ENCODE data around the gene ETV6. TPM values are rescaled to one million over a fixed set of nuclear protein-coding genes. Genes with fewer than 3 reads are reported as not detected.
A peak's percentile ranks its signal among the peaks of the same experiment; 100 is the strongest.

Gene ETV6
- total and polyA plus RNA-seq, 3 donors from 2014 or later, result 7.8 to 20.9 (median 16.3) TPM

DNA sequence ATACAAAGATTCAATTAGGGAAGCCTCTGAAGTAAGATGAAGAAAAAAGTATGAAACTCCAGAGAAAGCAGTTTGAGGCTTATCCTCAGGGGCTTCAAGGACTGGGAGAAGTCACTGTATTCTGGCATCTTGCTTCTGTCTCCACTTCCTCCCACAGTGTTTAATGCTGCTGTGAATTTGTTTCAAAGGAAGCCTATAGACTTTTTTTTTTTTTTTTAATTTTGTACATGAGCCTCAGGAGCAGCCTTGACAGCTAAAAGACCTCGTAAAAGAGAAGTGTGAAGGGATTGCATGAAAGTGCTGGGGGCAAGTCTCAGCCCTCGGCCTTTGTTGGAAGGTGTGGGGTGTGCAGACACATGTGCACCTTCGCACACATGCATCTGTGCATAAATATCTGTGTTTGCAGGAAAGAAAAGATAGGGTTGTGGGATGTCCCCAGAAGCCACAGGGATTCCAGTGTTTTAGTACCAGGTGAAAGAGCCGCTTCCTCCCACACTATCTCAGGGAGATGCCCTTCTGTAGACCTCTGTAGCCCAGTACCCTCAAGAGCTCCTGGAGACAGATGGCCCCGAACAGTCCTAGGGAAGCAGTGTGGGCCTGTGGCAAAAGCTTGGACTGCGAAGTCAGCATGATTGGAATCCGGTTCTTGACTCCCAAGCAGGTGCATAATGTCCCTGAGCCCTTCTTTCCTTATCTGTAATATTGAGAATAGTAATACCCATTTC is 227.8 kb downstream of the ETV6 start:
- Histone ChIP-seq H3K4me3 (no peak overlapping the region), H3K27ac (no peak overlapping the region)

DNA sequence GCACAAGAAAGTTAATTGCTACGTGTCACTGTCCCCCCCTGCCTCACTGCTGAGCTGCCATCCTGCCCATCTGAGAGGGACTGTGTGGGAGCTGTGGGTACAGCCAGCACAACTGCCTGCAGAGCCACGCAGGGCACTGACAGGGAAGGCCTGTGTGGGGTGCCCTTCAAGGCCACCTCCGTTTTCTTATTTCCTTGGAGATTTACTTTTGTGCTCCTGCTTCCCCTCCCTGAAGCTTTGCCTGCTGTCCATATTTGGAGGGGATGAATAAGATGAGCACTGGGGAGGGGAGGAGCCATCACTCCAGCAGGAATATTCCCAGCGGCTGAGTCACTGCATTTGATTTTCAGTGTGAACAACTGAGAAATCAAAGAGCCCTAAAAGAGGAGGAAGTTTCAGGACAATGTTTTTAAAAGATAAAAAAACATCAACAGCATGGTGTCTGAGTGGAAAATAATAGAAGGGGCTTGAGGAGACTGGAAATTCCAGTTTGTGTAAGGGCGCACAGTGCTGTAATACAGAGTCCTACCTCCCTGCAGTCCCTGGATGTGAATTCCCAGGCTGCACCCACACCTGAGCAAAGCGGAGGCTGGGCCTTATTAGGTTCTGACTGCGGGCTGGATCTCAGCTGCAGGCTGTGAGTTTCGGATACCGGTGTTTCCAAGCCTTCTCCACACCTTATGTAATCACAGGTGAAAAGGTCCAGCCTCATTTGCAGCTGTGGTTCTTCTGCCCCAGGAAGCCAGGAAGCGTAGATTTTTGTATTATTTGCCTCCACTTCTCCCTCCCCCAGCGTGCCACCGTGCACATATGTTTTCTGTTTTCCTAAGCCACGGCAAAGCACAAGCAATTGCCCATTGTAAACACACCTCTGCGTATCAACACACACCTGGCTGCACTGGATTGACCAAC is 228.7 kb downstream of the ETV6 start:
- no peaks in the 10 kb centered on the region for H3K9me3 ChIP-seq
- no peaks in the 10 kb centered on the region for H3K27me3 ChIP-seq
- H3K4me3 ChIP-seq, result no peak overlapping the region
- H3K27ac ChIP-seq, result peak overlapping the region in 1 of 2 donors; percentile 7
- 64 to 73% methylated on average over 14 of the region's 14 CpGs for WGBS, 2 donors
- peak; percentile 58 for DNase-seq
- H3K36me3 ChIP-seq (ENCODE audit: low read depth, missing control alignments), result no peaks in the 10 kb centered on the region
- TF ChIP-seq POLR2A (IDR thresholded peaks at IDR 0.05), result no peak
- TF ChIP-seq, protein P1, sequence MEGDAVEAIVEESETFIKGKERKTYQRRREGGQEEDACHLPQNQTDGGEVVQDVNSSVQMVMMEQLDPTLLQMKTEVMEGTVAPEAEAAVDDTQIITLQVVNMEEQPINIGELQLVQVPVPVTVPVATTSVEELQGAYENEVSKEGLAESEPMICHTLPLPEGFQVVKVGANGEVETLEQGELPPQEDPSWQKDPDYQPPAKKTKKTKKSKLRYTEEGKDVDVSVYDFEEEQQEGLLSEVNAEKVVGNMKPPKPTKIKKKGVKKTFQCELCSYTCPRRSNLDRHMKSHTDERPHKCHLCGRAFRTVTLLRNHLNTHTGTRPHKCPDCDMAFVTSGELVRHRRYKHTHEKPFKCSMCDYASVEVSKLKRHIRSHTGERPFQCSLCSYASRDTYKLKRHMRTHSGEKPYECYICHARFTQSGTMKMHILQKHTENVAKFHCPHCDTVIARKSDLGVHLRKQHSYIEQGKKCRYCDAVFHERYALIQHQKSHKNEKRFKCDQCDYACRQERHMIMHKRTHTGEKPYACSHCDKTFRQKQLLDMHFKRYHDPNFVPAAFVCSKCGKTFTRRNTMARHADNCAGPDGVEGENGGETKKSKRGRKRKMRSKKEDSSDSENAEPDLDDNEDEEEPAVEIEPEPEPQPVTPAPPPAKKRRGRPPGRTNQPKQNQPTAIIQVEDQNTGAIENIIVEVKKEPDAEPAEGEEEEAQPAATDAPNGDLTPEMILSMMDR (IDR thresholded peaks at IDR 0.05), result no peak
- peaks cover 27% of the 10 kb centered on the region for H3K4me1 ChIP-seq
- intact Hi-C loops (cut with DNase I; ENCODE audit: low total_unique reads), result no loop called here

More for the DNA sequence above, 227.8 kb downstream of the ETV6 start:
- no peaks in the 10 kb centered on the region for H3K9me3 ChIP-seq
- intact Hi-C loops (cut with DNase I; ENCODE audit: low total_unique reads), result no loop called here
- H3K27me3 ChIP-seq, result no peaks in the 10 kb centered on the region
- no peak for DNase-seq
- peaks cover 27% of the 10 kb centered on the region for H3K4me1 ChIP-seq
- no peak for TF ChIP-seq POLR2A (IDR thresholded peaks at IDR 0.05)
- TF ChIP-seq, protein P1 (IDR thresholded peaks at IDR 0.05), result no peak
- no peaks in the 10 kb centered on the region for H3K36me3 ChIP-seq (ENCODE audit: low read depth, missing control alignments)
- WGBS, 2 donors, result 63 to 69% methylated on average over 7 of the region's 7 CpGs

DNA sequence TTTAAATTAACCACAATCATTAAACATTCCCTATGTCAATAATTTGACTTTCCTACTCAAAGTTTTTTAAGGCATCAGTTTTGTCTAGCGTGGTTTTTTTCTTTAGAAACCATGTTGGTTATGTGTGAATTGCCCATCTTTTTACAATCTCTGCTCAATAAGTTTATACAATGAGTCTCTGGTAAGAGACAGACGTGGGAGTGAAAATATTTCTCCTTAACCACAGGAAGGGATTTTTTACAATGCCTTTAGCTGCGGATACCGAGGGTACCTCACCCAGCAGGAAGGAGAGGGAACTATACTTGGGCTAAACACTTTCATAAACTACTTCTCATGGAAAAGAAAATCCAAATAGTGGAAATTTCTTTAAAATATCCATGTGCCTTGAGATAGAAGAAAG is 229.8 kb downstream of the ETV6 start:
- H3K36me3 ChIP-seq (ENCODE audit: low read depth, missing control alignments), result no peaks in the 10 kb centered on the region
- H3K27me3 ChIP-seq, result no peaks in the 10 kb centered on the region
- no peak overlapping the region for H3K27ac ChIP-seq
- TF ChIP-seq, protein P1 (IDR thresholded peaks at IDR 0.05), result no peak
- no peak for TF ChIP-seq POLR2A (IDR thresholded peaks at IDR 0.05)
- 61 to 69% methylated on average over 4 of the region's 4 CpGs for WGBS, 2 donors
- intact Hi-C loops (cut with DNase I; ENCODE audit: low total_unique reads), result no loop called here
- H3K4me1 ChIP-seq, result peaks cover 27% of the 10 kb centered on the region
- DNase-seq, result no peak
- no peaks in the 10 kb centered on the region for H3K9me3 ChIP-seq
- H3K4me3 ChIP-seq, result no peak overlapping the region

DNA sequence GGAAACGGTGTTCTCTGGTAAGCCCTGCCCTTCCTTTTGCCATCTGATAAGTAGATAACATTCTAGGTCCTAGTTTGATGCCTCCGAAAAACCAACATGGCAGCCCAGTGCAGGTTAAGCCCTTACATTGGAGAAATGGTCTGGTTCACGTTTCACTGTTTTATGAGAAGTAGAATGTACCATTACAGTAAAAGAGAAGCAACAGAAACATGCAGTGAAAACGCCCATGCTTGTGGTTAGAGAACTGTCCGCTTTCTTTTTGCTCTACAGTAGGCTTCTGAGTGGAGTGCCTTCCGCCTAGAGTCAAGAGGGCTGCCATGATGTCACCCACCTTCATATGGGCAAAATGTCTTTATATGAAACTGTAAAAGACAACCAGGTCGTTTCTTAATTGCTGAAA is 230.9 kb downstream of the ETV6 start:
- no peak for TF ChIP-seq POLR2A (IDR thresholded peaks at IDR 0.05)
- Histone ChIP-seq H3K4me1 (peaks cover 27% of the 10 kb centered on the region), H3K4me3 (no peak overlapping the region), H3K27me3 (no peaks in the 10 kb centered on the region), H3K36me3 (ENCODE audit: low read depth, missing control alignments) (no peaks in the 10 kb centered on the region), H3K27ac (no peak overlapping the region), H3K9me3 (no peaks in the 10 kb centered on the region)
- 88 to 89% methylated on average over 7 of the region's 7 CpGs for WGBS, 2 donors
- intact Hi-C loops (cut with DNase I; ENCODE audit: low total_unique reads), result no loop called here
- DNase-seq, result no peak

DNA sequence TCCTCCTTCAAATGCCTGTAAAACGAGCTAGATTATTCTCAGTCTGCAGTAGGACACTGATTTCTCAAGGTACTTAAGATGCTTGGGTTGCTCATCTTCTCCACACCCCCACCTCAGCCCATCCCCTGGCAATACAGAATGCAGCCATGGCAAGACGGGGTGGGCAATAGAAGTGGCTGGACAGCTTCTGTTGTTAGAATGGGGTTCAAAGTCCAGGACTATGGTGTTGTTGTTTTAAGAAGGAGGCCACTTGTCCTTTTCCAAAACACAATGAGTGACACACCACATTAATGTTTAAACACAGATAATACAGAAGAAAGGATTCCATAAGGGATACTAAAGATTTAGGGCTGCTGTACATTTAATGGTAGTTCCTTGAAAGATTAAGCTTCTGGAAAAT is 232.4 kb downstream of the ETV6 start:
- TF ChIP-seq POLR2A (IDR thresholded peaks at IDR 0.05), result no peak
- TF ChIP-seq, protein P1 (IDR thresholded peaks at IDR 0.05), result no peak
- H3K27ac ChIP-seq, result no peak overlapping the region
- H3K9me3 ChIP-seq, result no peaks in the 10 kb centered on the region
- intact Hi-C loops (cut with DNase I; ENCODE audit: low total_unique reads), result no loop called here
- H3K4me3 ChIP-seq, result no peak overlapping the region
- H3K36me3 ChIP-seq (ENCODE audit: low read depth, missing control alignments), result no peaks in the 10 kb centered on the region
- DNase-seq, result no peak
- no peaks in the 10 kb centered on the region for H3K27me3 ChIP-seq
- WGBS, 2 donors, result 88% methylated on average over 2 of the region's 2 CpGs
- H3K4me1 ChIP-seq, result peaks cover 17% of the 10 kb centered on the region

Measured in testis (tissue), 3 donors.